ENCODE measurements around the gene MED13L.

MED13L gene

DNA sequence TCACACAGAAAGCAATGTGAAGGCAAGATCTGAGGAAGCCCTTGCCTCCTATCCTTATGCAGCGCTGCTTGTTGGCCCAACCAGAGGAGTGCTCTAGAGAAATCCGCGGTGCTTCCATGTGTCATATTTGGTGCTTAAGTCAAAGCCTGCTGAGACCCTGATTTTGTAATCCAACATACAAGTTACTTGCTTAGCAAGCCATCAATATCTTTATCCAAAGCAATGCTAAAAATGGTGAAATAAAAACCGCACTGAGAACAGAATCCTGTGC lies 250.0 kb downstream of the MED13L start:
- TF ChIP-seq, protein P1, sequence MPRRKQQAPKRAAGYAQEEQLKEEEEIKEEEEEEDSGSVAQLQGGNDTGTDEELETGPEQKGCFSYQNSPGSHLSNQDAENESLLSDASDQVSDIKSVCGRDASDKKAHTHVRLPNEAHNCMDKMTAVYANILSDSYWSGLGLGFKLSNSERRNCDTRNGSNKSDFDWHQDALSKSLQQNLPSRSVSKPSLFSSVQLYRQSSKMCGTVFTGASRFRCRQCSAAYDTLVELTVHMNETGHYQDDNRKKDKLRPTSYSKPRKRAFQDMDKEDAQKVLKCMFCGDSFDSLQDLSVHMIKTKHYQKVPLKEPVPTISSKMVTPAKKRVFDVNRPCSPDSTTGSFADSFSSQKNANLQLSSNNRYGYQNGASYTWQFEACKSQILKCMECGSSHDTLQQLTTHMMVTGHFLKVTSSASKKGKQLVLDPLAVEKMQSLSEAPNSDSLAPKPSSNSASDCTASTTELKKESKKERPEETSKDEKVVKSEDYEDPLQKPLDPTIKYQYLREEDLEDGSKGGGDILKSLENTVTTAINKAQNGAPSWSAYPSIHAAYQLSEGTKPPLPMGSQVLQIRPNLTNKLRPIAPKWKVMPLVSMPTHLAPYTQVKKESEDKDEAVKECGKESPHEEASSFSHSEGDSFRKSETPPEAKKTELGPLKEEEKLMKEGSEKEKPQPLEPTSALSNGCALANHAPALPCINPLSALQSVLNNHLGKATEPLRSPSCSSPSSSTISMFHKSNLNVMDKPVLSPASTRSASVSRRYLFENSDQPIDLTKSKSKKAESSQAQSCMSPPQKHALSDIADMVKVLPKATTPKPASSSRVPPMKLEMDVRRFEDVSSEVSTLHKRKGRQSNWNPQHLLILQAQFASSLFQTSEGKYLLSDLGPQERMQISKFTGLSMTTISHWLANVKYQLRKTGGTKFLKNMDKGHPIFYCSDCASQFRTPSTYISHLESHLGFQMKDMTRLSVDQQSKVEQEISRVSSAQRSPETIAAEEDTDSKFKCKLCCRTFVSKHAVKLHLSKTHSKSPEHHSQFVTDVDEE (CRISPR knock-in tag; IDR thresholded peaks at IDR 0.05) = no peak
- TF ChIP-seq ZNF70 (CRISPR knock-in tag; IDR thresholded peaks at IDR 0.05) (no peak), RARB (CRISPR knock-in tag; IDR thresholded peaks at IDR 0.05) (no peak), ZFP3 (CRISPR knock-in tag; IDR thresholded peaks at IDR 0.05) (no peak)
- ATAC-seq = no peak

- no peak for ATAC-seq
- TF ChIP-seq PPARA (CRISPR knock-in tag; IDR thresholded peaks at IDR 0.05; ENCODE audit: borderline replicate concordance) (no peak), SNAI2 (CRISPR knock-in tag; IDR thresholded peaks at IDR 0.05) (no peak), ESRRG (CRISPR knock-in tag; IDR thresholded peaks at IDR 0.05) (no peak), RARB (CRISPR knock-in tag; IDR thresholded peaks at IDR 0.05) (no peak), ZNF565 (CRISPR knock-in tag; conservative IDR thresholded peaks at IDR 0.05; ENCODE audit: low read depth) (no peak), GLIS3 (CRISPR knock-in tag; IDR thresholded peaks at IDR 0.05) (no peak), ZFP3 (CRISPR knock-in tag; IDR thresholded peaks at IDR 0.05) (no peak), TOX (CRISPR knock-in tag; IDR thresholded peaks at IDR 0.05; ENCODE audit: borderline replicate concordance) (no peak), CSDC2 (CRISPR knock-in tag; IDR thresholded peaks at IDR 0.05) (no peak), ZC3H10 (CRISPR knock-in tag; IDR thresholded peaks at IDR 0.05) (no peak), TCF4 (CRISPR knock-in tag; IDR thresholded peaks at IDR 0.05; ENCODE audit: borderline replicate concordance) (no peak), ZNF70 (CRISPR knock-in tag; IDR thresholded peaks at IDR 0.05) (no peak), ZNF8 (CRISPR knock-in tag; IDR thresholded peaks at IDR 0.05) (no peak), ARNTL (CRISPR knock-in tag; IDR thresholded peaks at IDR 0.05; ENCODE audit: borderline replicate concordance, low read depth) (no peak)
- TF ChIP-seq, protein P1 (CRISPR knock-in tag; IDR thresholded peaks at IDR 0.05) = no peak
Measured at GRCh38 chr12:116026768-116027550, 250.5 kb downstream of the MED13L start.

DNA sequence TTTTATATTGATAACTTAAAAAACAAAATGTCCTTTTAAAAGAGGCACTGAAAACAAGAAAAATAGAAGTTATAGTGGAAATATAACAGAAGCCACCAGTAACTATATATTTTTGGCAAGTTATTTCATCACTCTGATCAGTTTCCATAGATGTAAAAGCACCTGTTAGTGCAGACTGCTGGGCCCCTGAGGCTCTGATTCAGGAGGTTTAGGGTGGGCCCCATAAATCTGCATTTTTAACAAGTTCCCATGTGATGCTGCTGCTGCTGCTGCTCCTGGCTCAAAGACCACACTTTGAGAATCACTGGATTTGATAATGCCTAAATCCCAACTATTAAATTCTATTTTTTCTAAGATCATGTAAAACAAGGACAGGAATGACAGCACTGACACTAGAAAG lies 251.1 kb downstream of the MED13L start:
- TF ChIP-seq ZNF70 (CRISPR knock-in tag; IDR thresholded peaks at IDR 0.05) (no peak), ZNF565 (CRISPR knock-in tag; conservative IDR thresholded peaks at IDR 0.05; ENCODE audit: low read depth) (no peak)
- ATAC-seq = no peak

GRCh38 chr12:116024769-116025168 lies 252.7 kb downstream of the MED13L start:
- ATAC-seq = no peak
- TF ChIP-seq CSRNP3 (CRISPR knock-in tag; IDR thresholded peaks at IDR 0.05) = no peak
- no peak for TF ChIP-seq ZFP3 (CRISPR knock-in tag; IDR thresholded peaks at IDR 0.05)
- no peak for TF ChIP-seq GLIS3 (CRISPR knock-in tag; IDR thresholded peaks at IDR 0.05)
- TF ChIP-seq CREB5 (CRISPR knock-in tag; IDR thresholded peaks at IDR 0.05; ENCODE audit: low read depth) = no peak
- TF ChIP-seq ZNF565 (CRISPR knock-in tag; conservative IDR thresholded peaks at IDR 0.05; ENCODE audit: low read depth) = no peak
- no peak for TF ChIP-seq CSDC2 (CRISPR knock-in tag; IDR thresholded peaks at IDR 0.05)
- TF ChIP-seq ISL1 (CRISPR knock-in tag; IDR thresholded peaks at IDR 0.05) = no peak
- TF ChIP-seq ESRRG (CRISPR knock-in tag; IDR thresholded peaks at IDR 0.05) = no peak
- TF ChIP-seq, protein P1 (CRISPR knock-in tag; IDR thresholded peaks at IDR 0.05) = no peak
